ENCODE results near the gene SERPINA3. TPM values are rescaled to one million over a fixed set of nuclear protein-coding genes. Genes with fewer than 3 reads are reported as not detected.

Gene SERPINA3
- total and polyA plus RNA-seq, 9 donors: 49.6 to 291 (median 224) TPM

GRCh38 chr14:94640721-94641631 lies 28.8 kb downstream of the SERPINA3 start:
- WGBS, 3 donors: 75 to 93% (median 85%) methylated on average over 10 of the region's 10 CpGs
- intact Hi-C loops (cut with DNase I): no loop called here
- TF ChIP-seq EP300 (IDR thresholded peaks at IDR 0.05) (no peak), CTCF (IDR thresholded peaks at IDR 0.05) (no peak), POLR2A (IDR thresholded peaks at IDR 0.05) (no peak)
- H3K9me3 ChIP-seq: no peaks in the 10 kb centered on the region
- DNase-seq: no peak
- H3K4me1 ChIP-seq (ENCODE audit: insufficient read depth): no peaks in the 10 kb centered on the region
- no peak overlapping the region for H3K4me3 ChIP-seq
- no peaks in the 10 kb centered on the region for H3K27me3 ChIP-seq
- no peaks in the 10 kb centered on the region for H3K36me3 ChIP-seq
- H3K27ac ChIP-seq: no peak overlapping the region

GRCh38 chr14:94641632-94641955 lies 29.4 kb downstream of the SERPINA3 start:
- Histone ChIP-seq H3K36me3 (no peaks in the 10 kb centered on the region), H3K4me3 (no peak overlapping the region), H3K9me3 (no peaks in the 10 kb centered on the region), H3K4me1 (ENCODE audit: insufficient read depth) (no peaks in the 10 kb centered on the region), H3K27ac (no peak overlapping the region), H3K27me3 (no peaks in the 10 kb centered on the region)
- intact Hi-C loops (cut with DNase I): no loop called here
- WGBS, 3 donors: 96 to 98% (median 96%) methylated on average over 10 to 12 of the region's 12 CpGs
- no peak for TF ChIP-seq POLR2A (IDR thresholded peaks at IDR 0.05)
- no peak for TF ChIP-seq EP300 (IDR thresholded peaks at IDR 0.05)
- TF ChIP-seq CTCF (IDR thresholded peaks at IDR 0.05): no peak
- no peak for DNase-seq

GRCh38 chr14:94643316-94644101 lies 31.3 kb downstream of the SERPINA3 start:
- H3K27ac ChIP-seq: no peak overlapping the region
- no peaks in the 10 kb centered on the region for H3K27me3 ChIP-seq
- H3K4me3 ChIP-seq: no peak overlapping the region
- no peak for TF ChIP-seq POLR2A (IDR thresholded peaks at IDR 0.05)
- TF ChIP-seq EP300 (IDR thresholded peaks at IDR 0.05): no peak
- TF ChIP-seq CTCF (IDR thresholded peaks at IDR 0.05): no peak
- H3K9me3 ChIP-seq: no peaks in the 10 kb centered on the region
- WGBS, 3 donors: 88 to 93% (median 90%) methylated on average over 18 of the region's 18 CpGs
- H3K4me1 ChIP-seq (ENCODE audit: insufficient read depth): no peaks in the 10 kb centered on the region
- no peak for DNase-seq
- H3K36me3 ChIP-seq: no peaks in the 10 kb centered on the region
- intact Hi-C loops (cut with DNase I): no loop called here

- Histone ChIP-seq H3K4me3 (no peak overlapping the region), H3K36me3 (no peaks in the 10 kb centered on the region), H3K9me3 (no peaks in the 10 kb centered on the region), H3K27ac (no peak overlapping the region), H3K4me1 (ENCODE audit: insufficient read depth) (no peaks in the 10 kb centered on the region), H3K27me3 (no peaks in the 10 kb centered on the region)
- no peak for DNase-seq
- intact Hi-C loops (cut with DNase I): no loop called here
- no peak for TF ChIP-seq CTCF (IDR thresholded peaks at IDR 0.05)
- WGBS, 3 donors: 79 to 85% (median 84%) methylated on average over 4 of the region's 4 CpGs
Measured at GRCh38 chr14:94644102-94644535, 31.9 kb downstream of the SERPINA3 start.

Data from ovary (tissue), 9 donors.